Chondrocyte (in vitro differentiated cells): ENCODE results near the gene EMILIN2. TPM values are rescaled to one million over a fixed set of nuclear protein-coding genes. Genes with fewer than 3 reads are reported as not detected.
"Not testable (repeated sequence)": the region's sequence is repeated elsewhere in the genome, so short reads cannot be mapped to it uniquely, and the experiment has no call there.

Experiments used
- DNase-seq: peaks from one replicate; pipeline ENCODE4 v3.0.0; 2021; ENCODE audit warnings: mixed read lengths, low spot score
- H3K27ac Mint-ChIP-seq: one replicate; pipeline ENCODE4 v1.8.0; 2021; ENCODE audit warnings: mild to moderate bottlenecking, moderate library complexity, mixed read lengths; ENCODE audit not compliant: unreplicated experiment
- H3K27me3 Mint-ChIP-seq: 2 replicates; pipeline ENCODE4 v1.8.0; 2021; ENCODE audit warnings: low read depth, mixed read lengths
- H3K36me3 Mint-ChIP-seq: 2 replicates; pipeline ENCODE4 v1.8.0; 2021; ENCODE audit warnings: low read depth, mixed read lengths
- H3K4me1 Mint-ChIP-seq: 2 replicates; pipeline ENCODE4 v1.8.0; 2021; ENCODE audit warnings: low read depth, mild to moderate bottlenecking, mixed read lengths
- H3K4me3 Mint-ChIP-seq: one replicate; pipeline ENCODE4 v1.8.0; 2021; ENCODE audit warnings: mild to moderate bottlenecking, moderate library complexity, mixed read lengths; ENCODE audit not compliant: unreplicated experiment
- H3K9me3 Mint-ChIP-seq: 2 replicates; pipeline ENCODE4 v1.8.0; 2021; ENCODE audit warnings: low read depth, mixed read lengths
- CTCF ChIP-seq: fragments of 200-600 bp; sonication (generic); IDR thresholded peaks from 2 replicates; pipeline ENCODE4 v1.5.0; 2021; ENCODE audit warnings: antibody characterized with exemption, mild to moderate bottlenecking, moderate library complexity
- total RNA-seq: library from RNA; stranded (reverse); gene quantifications from 3 replicates; pipeline ENCODE4 v1.2.1, GENCODE V29; 2021

EMILIN2 gene
- total RNA-seq, 1 donor from 2014 or later, result 9.9 TPM

- TF ChIP-seq CTCF, result no peak
- DNase-seq, result no peak
- Mint-ChIP-seq H3K9me3 (no peaks in the 10 kb centered on the region), H3K4me1 (no peaks in the 10 kb centered on the region), H3K27me3 (peaks cover 6% of the 10 kb centered on the region), H3K4me3 (no peak overlapping the region), H3K27ac (no peak overlapping the region), H3K36me3 (no peaks in the 10 kb centered on the region)
Observed at GRCh38 chr18:2827061-2827460, 19.7 kb upstream of the EMILIN2 start.

- H3K27ac Mint-ChIP-seq, H3K4me1 Mint-ChIP-seq, H3K36me3 Mint-ChIP-seq, DNase-seq, H3K9me3 Mint-ChIP-seq, H3K27me3 Mint-ChIP-seq, H3K4me3 Mint-ChIP-seq: not testable (repeated sequence)
Observed at GRCh38 chr18:2836118-2836517, 10.7 kb upstream of the EMILIN2 start.

- H3K27me3 Mint-ChIP-seq, H3K9me3 Mint-ChIP-seq, H3K36me3 Mint-ChIP-seq, H3K4me1 Mint-ChIP-seq, DNase-seq, H3K27ac Mint-ChIP-seq, H3K4me3 Mint-ChIP-seq: not testable (repeated sequence)
Observed at GRCh38 chr18:2837290-2837689, 9.5 kb upstream of the EMILIN2 start.

- H3K4me3 Mint-ChIP-seq, result no peak overlapping the region
- no peak for DNase-seq
- TF ChIP-seq CTCF, result no peak
- H3K27me3 Mint-ChIP-seq, result peaks cover 4% of the 10 kb centered on the region
- no peak overlapping the region for H3K27ac Mint-ChIP-seq
- H3K4me1 Mint-ChIP-seq, result no peaks in the 10 kb centered on the region
- no peaks in the 10 kb centered on the region for H3K36me3 Mint-ChIP-seq
- H3K9me3 Mint-ChIP-seq, result peaks cover 7% of the 10 kb centered on the region
Observed at GRCh38 chr18:2839202-2839601, 7.6 kb upstream of the EMILIN2 start.

- no peak for TF ChIP-seq CTCF
- H3K27ac Mint-ChIP-seq, result no peak overlapping the region
- DNase-seq, result no peak
- no peaks in the 10 kb centered on the region for H3K4me1 Mint-ChIP-seq
- peaks cover 7% of the 10 kb centered on the region for H3K9me3 Mint-ChIP-seq
- H3K4me3 Mint-ChIP-seq, result no peak overlapping the region
- no peaks in the 10 kb centered on the region for H3K36me3 Mint-ChIP-seq
- peaks cover 10% of the 10 kb centered on the region for H3K27me3 Mint-ChIP-seq
Observed at GRCh38 chr18:2840521-2840920, 6.3 kb upstream of the EMILIN2 start.

GRCh38 chr18:2843146-2843545 lies 3.7 kb upstream of the EMILIN2 start:
- H3K27me3 Mint-ChIP-seq, result peaks cover 14% of the 10 kb centered on the region
- no peak for DNase-seq

More at GRCh38 chr18:2843146-2843545, 3.7 kb upstream of the EMILIN2 start:
- no peak overlapping the region for H3K27ac Mint-ChIP-seq
- H3K4me1 Mint-ChIP-seq, result peaks cover 12% of the 10 kb centered on the region
- no peaks in the 10 kb centered on the region for H3K9me3 Mint-ChIP-seq
- H3K36me3 Mint-ChIP-seq, result no peaks in the 10 kb centered on the region
- no peak overlapping the region for H3K4me3 Mint-ChIP-seq
- no peak for TF ChIP-seq CTCF
